ENCODE data around the gene TMSB15C.

The TMSB15C gene

DNA sequence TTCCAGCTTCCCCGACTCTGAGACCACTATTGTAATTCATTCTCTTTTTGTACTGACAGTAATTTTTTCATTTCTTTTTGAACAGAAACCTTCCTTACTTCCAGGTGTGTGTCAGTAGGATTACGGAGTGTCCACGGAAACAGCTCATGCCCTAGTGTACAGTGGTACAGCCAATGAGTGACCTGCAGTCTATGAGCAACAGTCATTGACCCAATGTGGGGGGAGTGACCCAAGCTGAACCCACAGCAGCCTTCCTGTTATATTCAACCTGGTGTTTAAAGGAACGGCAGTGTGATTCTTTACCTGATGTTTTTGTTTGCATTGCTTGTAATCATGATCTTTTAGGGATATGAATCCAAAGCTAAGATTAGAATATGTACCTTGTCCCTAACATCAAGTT, 35.0 kb downstream of the TMSB15C start:
- no peak for DNase-seq (ENCODE audit: low read depth)
- no peak overlapping the region for H3K4me3 ChIP-seq (ENCODE audit: low read length)
- no peak for TF ChIP-seq CTCF (IDR thresholded peaks at IDR 0.05; ENCODE audit: insufficient read depth, low read depth, low read length, missing control alignments)

- DNase-seq (ENCODE audit: low read depth): no peak
- TF ChIP-seq CTCF (IDR thresholded peaks at IDR 0.05; ENCODE audit: insufficient read depth, low read depth, low read length, missing control alignments): no peak
- no peak within 1 kb of the TSS for H3K4me3 ChIP-seq (ENCODE audit: low read length)
These were observed 36.1 kb downstream of the TMSB15C start, which contains the start of gene H2BW2 for GRCh38 chrX:104039689-104040505. TSS of gene H2BW2 (plus strand) at chrX:104039956. CDS start at chrX:104039995, 39 bp downstream.

All from epithelial cell of esophagus (primary cell).